ENCODE measurements around the gene DRD3.
A peak's percentile ranks its signal among the peaks of the same experiment; 100 is the strongest.

DRD3 gene

DNA sequence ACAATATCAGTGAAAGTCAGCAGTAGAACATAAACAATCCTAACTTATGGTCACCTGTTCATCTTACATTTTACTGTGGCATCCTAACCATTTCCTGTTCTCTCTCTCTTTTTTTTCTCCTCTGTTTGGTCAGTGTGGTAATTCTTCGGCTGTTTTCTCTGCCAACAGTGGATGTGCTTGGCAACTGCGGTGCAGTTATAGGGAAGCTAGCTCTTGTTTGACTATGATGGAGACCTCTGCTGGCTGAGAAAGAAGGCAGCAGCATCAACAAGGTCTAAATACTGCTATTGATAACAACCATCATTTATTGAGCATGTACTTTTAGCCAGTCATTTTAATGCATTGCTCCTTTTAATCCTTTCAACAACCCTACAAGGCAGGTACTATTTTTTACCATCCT is 723 bp upstream of the DRD3 start:
- peak; percentile 47 for DNase-seq (ENCODE audit: low read depth)

DNA sequence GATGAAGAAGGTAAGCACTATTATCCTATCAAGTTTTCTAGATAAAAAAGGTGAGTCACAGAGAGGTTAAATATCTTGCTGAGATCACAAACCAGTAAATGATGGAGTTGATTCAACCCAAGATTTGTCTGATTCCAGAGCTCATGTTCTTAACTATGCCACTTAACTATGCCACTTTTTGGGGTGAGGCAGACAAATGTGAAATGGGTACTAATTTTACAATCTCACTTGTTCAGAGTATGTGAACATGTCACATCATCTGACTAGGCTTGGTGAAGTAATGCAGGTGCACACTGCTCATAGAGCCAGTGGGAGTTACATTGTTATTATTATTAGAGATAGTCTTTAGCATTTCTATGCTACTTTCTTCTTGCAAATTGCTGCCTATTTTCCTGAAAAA is 2.0 kb downstream of the DRD3 start:
- no peak for DNase-seq (ENCODE audit: low read depth)

- no peak for DNase-seq (ENCODE audit: low read depth)
Observed at GRCh38 chr3:114176487-114176886, 2.4 kb downstream of the DRD3 start.

GRCh38 chr3:114175204-114175987 is 3.5 kb downstream of the DRD3 start:
- no peak for DNase-seq (ENCODE audit: low read depth)

GRCh38 chr3:114171677-114172076 is 7.2 kb downstream of the DRD3 start:
- DNase-seq (ENCODE audit: low read depth), result no peak

- no peak for DNase-seq (ENCODE audit: low read depth)
Observed at GRCh38 chr3:114168150-114168549, 10.7 kb downstream of the DRD3 start.

GRCh38 chr3:114157321-114157720 is 21.5 kb downstream of the DRD3 start:
- no peak for DNase-seq (ENCODE audit: low read depth)

GRCh38 chr3:114155370-114155821 is 23.5 kb downstream of the DRD3 start:
- DNase-seq (ENCODE audit: low read depth), result peak; percentile 6

- no peak for DNase-seq (ENCODE audit: low read depth)
Observed at GRCh38 chr3:114154321-114154821, 24.5 kb downstream of the DRD3 start.

DNA sequence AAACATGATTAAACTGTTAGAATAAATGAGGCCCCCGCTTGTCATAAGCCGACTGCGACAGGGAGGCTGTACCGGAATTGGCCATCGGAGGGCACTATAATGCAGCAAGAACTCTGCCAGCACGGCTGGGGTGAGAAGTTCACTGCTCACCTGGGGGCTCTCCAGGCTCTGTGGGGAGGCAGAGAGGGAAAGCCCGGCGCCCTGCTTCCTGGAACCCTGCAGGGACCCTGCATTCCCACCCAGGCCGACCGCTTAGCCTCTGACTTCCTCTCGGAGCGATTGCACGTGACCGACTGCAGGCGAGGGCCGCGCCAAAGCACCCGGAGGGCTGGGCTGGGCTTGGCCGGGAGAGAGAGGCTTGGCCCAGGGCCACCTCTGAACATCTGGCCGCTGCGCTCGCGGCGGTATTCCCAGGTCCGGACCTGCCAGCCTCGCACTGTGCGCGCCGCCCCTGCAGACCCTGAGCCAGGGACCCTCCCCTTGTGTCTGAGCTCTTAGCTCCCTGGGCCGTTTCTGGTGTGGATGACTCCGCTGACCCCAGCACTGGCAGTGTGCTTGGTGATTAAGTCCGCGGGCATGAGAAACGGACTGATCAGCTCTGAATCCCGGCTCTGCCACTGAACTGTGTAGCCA is 26.2 kb downstream of the DRD3 start:
- DNase-seq (ENCODE audit: low read depth), result peak; percentile 51

DNA sequence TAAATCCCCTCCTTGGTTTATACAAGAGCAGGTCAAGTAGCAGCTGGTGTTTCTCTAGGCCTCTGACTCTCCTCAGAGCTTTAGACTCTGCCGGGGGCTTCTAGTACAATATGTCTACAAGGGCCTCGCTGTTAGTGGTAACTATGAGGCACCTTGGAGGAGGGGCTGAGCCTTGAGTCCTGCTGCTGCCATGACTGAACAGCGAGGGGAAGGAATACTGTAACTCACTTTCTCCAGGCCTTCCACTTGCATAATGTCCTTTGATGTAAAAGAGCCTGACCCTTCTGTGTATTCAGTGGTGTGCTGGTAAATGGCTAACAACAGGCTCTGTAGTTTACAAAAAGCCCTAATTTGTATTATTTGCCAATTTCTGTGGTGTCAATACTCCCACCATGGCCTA is 27.8 kb downstream of the DRD3 start:
- no peak for DNase-seq (ENCODE audit: low read depth)

DNA sequence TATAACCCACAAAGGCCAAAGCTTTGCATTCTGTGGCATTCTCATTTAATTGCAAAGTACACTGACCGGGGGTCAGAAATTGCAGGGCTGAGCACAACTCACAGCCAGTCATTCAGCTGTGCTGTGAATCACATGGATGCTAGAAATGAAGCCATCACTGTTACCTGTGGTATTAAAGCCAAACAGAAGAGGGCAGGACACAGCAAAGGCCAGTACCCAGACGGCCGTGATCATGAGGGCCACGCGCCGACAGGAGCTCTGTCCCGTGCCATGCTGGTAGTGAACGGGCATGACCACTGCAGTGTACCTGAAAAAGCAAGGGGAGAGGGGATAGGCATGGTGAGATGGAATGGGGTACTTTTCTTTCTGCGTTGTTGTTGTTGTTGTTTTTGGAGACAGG is 31.6 kb downstream of the DRD3 start:
- DNase-seq (ENCODE audit: low read depth), result no peak

- peak; percentile 83 for DNase-seq (ENCODE audit: low read depth)
Observed at GRCh38 chr3:114144909-114145688, 33.8 kb downstream of the DRD3 start.

DNA sequence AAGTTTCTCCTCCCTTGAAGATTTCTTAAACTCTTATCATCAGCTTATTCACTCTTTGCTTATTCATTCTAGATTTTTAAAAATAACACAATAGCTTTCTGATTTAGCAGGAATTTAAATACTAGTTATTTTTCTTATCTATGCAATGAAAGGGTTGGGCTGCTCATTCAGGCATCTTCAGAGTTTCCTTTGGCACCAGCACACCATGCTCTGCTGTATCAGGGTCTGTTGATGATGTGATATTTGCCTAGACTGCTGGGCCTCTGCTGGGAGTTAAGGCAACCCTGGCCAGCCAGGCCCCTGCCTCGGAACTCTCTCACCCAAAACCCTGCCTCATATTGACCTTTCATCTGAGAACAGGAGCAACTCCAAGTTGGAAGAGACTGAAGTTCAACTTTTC is 35.0 kb downstream of the DRD3 start:
- DNase-seq (ENCODE audit: low read depth), result no peak

- no peak for DNase-seq (ENCODE audit: low read depth)
Observed at GRCh38 chr3:114139836-114140235, 39.0 kb downstream of the DRD3 start.

DNA sequence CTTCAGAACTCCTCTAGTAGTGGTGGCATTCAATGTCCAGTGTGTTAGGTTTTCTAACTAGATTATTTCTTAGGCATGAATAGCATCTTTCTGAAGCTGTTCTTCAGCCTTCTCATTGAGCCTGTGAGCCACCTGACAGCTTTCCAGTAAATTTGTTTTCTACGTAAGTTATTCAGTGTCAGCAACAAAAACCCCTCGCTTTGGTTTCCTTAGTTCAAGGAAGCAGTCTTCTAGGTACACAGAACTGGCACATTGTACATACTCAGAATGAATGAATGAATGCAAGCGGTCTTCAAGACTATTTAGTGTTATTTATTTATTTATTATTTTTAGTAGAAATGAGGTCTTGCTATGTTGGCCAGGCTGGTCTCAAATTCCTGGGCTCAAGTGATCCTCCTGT is 44.9 kb downstream of the DRD3 start:
- no peak for DNase-seq (ENCODE audit: low read depth)

DNA sequence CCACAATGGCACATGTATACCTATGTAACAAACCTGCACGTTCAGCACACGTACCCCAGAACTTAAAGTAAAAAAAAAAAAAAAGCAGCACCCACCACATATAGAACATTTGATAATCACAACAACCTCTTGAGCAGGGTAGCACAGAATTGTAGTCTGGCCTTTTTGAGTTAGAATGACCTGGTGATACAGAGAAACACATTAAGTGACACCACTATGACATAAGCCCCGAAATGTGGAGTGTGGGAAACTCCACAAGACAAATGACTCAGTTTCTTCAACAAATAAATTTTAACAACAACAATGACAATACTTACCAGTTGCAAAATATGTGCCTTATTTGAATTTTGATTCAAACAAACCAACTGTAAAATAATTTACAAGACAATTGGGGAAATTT is 46.4 kb downstream of the DRD3 start:
- DNase-seq (ENCODE audit: low read depth), result no peak

- DNase-seq (ENCODE audit: low read depth), result no peak
Observed at GRCh38 chr3:114128826-114129225, 50.0 kb downstream of the DRD3 start.

- DNase-seq (ENCODE audit: low read depth), result no peak
Observed at GRCh38 chr3:114128231-114128630, 50.6 kb downstream of the DRD3 start.

DNA sequence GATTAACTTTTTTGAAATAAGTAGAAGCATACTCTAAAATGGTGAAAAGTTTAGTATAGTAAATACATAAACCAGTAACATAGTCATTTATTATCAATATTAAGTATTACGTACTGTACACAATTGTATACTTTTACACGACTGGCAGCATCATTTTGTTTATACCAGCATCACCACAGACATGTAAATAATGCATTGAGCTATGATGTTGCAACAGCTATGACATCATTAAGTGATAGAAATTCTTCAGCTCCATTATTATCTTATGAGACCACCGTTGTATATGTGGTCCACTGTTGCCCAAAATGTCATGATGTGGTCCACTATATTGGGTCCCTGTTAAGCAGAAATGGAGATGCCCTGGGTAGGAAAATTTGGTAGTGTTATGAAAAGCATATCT is 51.3 kb downstream of the DRD3 start:
- DNase-seq (ENCODE audit: low read depth), result no peak

- DNase-seq (ENCODE audit: low read depth), result no peak
Observed at GRCh38 chr3:114126461-114126860, 52.4 kb downstream of the DRD3 start.

DNA sequence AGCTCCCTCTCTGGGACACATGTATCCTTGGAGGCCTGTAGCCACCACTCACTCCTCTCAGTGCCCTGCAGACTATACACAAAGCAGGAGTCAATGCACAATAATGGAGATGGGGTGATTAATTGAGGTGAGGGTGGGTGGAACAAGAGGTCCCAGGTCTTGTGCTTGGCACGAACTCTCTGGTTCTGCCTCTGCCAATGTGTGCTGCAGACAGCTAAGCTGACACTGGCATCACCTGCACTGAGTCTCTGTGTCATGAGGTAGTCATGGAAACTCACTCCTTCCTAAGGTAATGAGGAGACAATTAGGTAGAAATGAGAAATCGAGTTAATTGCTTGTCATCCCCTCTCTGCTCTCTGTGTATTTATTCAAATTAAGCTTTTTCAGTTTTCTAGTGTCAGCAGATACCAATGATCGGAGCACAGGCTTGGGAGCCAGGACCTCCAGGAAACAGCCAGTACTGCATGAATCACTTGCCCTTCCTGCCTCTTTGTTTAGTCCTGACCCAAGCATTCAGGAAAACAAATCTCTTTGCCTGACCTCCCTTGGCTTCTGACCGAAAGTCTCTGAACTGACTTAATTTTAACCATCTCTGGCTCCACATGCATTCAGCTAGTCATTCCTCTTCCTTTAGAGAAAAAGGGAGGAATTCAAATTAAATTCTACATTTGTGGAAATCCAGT is 56.7 kb downstream of the DRD3 start:
- peak; percentile 40 for DNase-seq (ENCODE audit: low read depth)
